Neural progenitor cell (in vitro differentiated cells): ENCODE measurements around the gene TSHZ2. TPM values are rescaled to one million over a fixed set of nuclear protein-coding genes. Genes with fewer than 3 reads are reported as not detected.

Experiments
- DNase-seq: peaks from one replicate; pipeline ENCODE4 v3.0.0-alpha.2; 2016; ENCODE audit warnings: low spot score
- H2AFZ ChIP-seq: fragments of 200-600 bp; sonication (generic); replicated peaks from 2 replicates; pipeline ENCODE4 v1.6.1; 2016; ENCODE audit warnings: antibody characterized with exemption
- H3F3A ChIP-seq: fragments of 200-600 bp; sonication (generic); 2 replicates; pipeline ENCODE4 v1.6.1; 2016; ENCODE audit warnings: antibody characterized with exemption, low read depth
- H3K27ac ChIP-seq: fragments of 200-600 bp; sonication (generic); 2 replicates; pipeline ENCODE4 v1.5.1; 2016; ENCODE audit warnings: mild to moderate bottlenecking
- H3K27me3 ChIP-seq: fragments of 200-600 bp; sonication (generic); 2 replicates; pipeline ENCODE4 v1.6.1; 2016; ENCODE audit warnings: mild to moderate bottlenecking, moderate library complexity
- H3K36me3 ChIP-seq: fragments of 200-600 bp; sonication (generic); 2 replicates; pipeline ENCODE4 v1.5.1; 2016
- H3K4me1 ChIP-seq: fragments of 200-600 bp; sonication (generic); 2 replicates; pipeline ENCODE4 v1.6.1; 2016; ENCODE audit warnings: mixed run types
- H3K4me2 ChIP-seq: fragments of 200-600 bp; sonication (generic); 2 replicates; pipeline ENCODE4 v1.6.1; 2016
- H3K4me3 ChIP-seq: fragments of 200-600 bp; sonication (generic); 2 replicates; pipeline ENCODE4 v1.5.1; 2016
- H3K79me2 ChIP-seq: fragments of 200-600 bp; sonication (generic); 2 replicates; pipeline ENCODE4 v1.6.1; 2016; ENCODE audit warnings: low read depth
- H3K9ac ChIP-seq: fragments of 200-600 bp; sonication (generic); 2 replicates; pipeline ENCODE4 v1.6.1; 2016
- H3K9me3 ChIP-seq: fragments of 200-600 bp; sonication (generic); 2 replicates; pipeline ENCODE4 v1.5.1; 2016; ENCODE audit warnings: low read depth
- H4K20me1 ChIP-seq: fragments of 200-600 bp; sonication (generic); 2 replicates; pipeline ENCODE4 v1.6.1; 2016; ENCODE audit warnings: low read depth
- H3K27ac Mint-ChIP-seq: 3 replicates; pipeline ENCODE4 v1.8.0; 2021; ENCODE audit warnings: mixed read lengths
- H3K27me3 Mint-ChIP-seq: 2 replicates; pipeline ENCODE4 v1.8.0; 2022; ENCODE audit warnings: low read depth, mild to moderate bottlenecking, inconsistent platforms, moderate library complexity, mixed read lengths; ENCODE audit not compliant: insufficient read depth
- H3K36me3 Mint-ChIP-seq: 3 replicates; pipeline ENCODE4 v1.8.0; 2021; ENCODE audit warnings: mixed read lengths
- H3K4me1 Mint-ChIP-seq: 3 replicates; pipeline ENCODE4 v1.8.0; 2021; ENCODE audit warnings: mixed read lengths
- H3K4me3 Mint-ChIP-seq: 3 replicates; pipeline ENCODE4 v1.8.0; 2021; ENCODE audit warnings: mild to moderate bottlenecking, moderate library complexity, mixed read lengths
- H3K9me3 Mint-ChIP-seq: 3 replicates; pipeline ENCODE4 v1.8.0; 2020; ENCODE audit warnings: mixed read lengths
- CTCF ChIP-seq: fragments of 200-600 bp; sonication (generic); IDR thresholded peaks from 2 replicates; pipeline ENCODE4 v1.5.1; 2017; ENCODE audit warnings: antibody characterized with exemption, mild to moderate bottlenecking
- EZH2 ChIP-seq: fragments of 200-600 bp; sonication (generic); IDR thresholded peaks from 2 replicates; pipeline ENCODE4 v1.6.1; 2017; ENCODE audit warnings: antibody characterized with exemption, mild to moderate bottlenecking, moderate library complexity
- EZH2phosphoT487 ChIP-seq: fragments of 200-600 bp; sonication (generic); IDR thresholded peaks from 2 replicates; pipeline ENCODE4 v1.6.1; 2017; ENCODE audit warnings: antibody characterized with exemption
- total RNA-seq: library from RNA; depleted of rRNA; stranded (reverse); fragments of >200 nt; gene quantifications from 2 replicates; pipeline ENCODE4 v1.2.3, GENCODE V29; 2015; ENCODE audit warnings: low replicate concordance

Gene TSHZ2
- total RNA-seq, 1 donor from 2014 or later, result 1.8 TPM

DNA sequence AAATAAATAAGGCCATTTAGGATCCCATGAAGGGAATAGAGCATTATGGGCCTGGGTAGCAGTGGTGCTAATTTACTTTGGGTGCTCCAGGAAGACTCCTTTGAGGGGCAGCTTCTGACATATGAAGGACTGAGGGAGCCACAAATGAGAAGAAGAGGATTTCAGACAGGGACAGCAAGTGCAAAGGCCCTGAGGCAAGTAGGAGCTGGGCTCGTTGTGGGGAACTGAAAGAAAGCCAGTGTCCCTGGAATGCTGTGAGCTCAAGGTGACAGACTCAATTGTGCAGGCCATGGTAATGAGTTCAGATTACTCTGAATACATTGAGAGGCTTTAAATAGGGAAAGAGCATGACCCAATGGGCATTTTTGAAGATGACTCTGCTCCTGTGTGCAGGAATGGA is 307.6 kb downstream of the TSHZ2 start:
- no peaks in the 10 kb centered on the region for H4K20me1 ChIP-seq
- peaks cover 38% of the 10 kb centered on the region for H3K4me1 Mint-ChIP-seq
- no peaks in the 10 kb centered on the region for H3K9me3 ChIP-seq
- no peak overlapping the region for H3K9ac ChIP-seq
- H3K36me3 ChIP-seq, result no peaks in the 10 kb centered on the region
- no peak for TF ChIP-seq EZH2
- no peak for TF ChIP-seq CTCF
- no peak for TF ChIP-seq EZH2phosphoT487
- no peak overlapping the region for H3K27ac ChIP-seq
- no peak for DNase-seq
- H3K36me3 Mint-ChIP-seq, result no peaks in the 10 kb centered on the region
- no peaks in the 10 kb centered on the region for H3K79me2 ChIP-seq
- no peak overlapping the region for H3K4me2 ChIP-seq
- no peak overlapping the region for H3K4me3 ChIP-seq
- H3K4me3 Mint-ChIP-seq, result no peak overlapping the region
- no peaks in the 10 kb centered on the region for H3K9me3 Mint-ChIP-seq
- H3K27ac Mint-ChIP-seq, result no peak overlapping the region
- H2AFZ ChIP-seq, result no peak overlapping the region
- no peaks in the 10 kb centered on the region for H3K27me3 ChIP-seq
- peaks cover 10% of the 10 kb centered on the region for H3F3A ChIP-seq
- H3K4me1 ChIP-seq, result peaks cover 11% of the 10 kb centered on the region
- H3K27me3 Mint-ChIP-seq, result no peaks in the 10 kb centered on the region

DNA sequence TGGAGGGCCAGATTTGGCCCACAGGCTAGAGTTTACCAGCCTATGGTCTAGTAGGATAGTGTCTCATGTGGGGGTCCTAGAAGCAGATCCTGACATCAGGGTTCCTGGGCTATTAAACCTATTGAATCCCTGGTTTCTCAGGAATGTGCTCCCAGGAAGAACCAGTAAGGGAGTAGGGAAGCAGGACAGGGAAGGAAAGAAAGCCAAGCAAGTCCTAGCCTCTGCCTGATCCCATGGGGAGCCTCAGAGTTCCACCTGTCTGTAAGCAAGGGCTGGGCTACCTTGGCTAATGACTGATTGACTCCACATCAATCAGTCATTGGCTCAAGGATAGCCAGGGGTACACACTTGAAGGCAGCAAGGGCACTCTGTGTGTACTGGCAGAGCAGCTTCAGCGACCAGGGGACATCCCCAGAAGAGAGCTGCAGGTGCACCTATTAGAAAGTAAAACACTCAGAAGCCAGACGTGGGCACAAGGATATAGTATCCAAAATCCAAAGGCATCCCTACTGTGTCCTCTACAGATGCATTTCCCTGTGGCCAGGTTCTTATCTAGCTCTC is 309.5 kb downstream of the TSHZ2 start:
- Mint-ChIP-seq H3K36me3 (no peaks in the 10 kb centered on the region), H3K27ac (no peak overlapping the region), H3K4me1 (peaks cover 40% of the 10 kb centered on the region), H3K4me3 (no peak overlapping the region), H3K9me3 (no peaks in the 10 kb centered on the region), H3K27me3 (peaks cover 2% of the 10 kb centered on the region)
- DNase-seq, result no peak
- peaks cover 11% of the 10 kb centered on the region for H3K4me1 ChIP-seq
- H3K79me2 ChIP-seq, result no peaks in the 10 kb centered on the region
- H2AFZ ChIP-seq, result no peak overlapping the region
- H3K27me3 ChIP-seq, result no peaks in the 10 kb centered on the region
- peak overlapping the region; percentile 44 for H3K4me2 ChIP-seq
- no peak overlapping the region for H3K4me3 ChIP-seq
- peaks cover 10% of the 10 kb centered on the region for H3F3A ChIP-seq
- H3K36me3 ChIP-seq, result no peaks in the 10 kb centered on the region
- H3K27ac ChIP-seq, result no peak overlapping the region
- H3K9ac ChIP-seq, result no peak overlapping the region
- TF ChIP-seq EZH2phosphoT487, result no peak
- no peak for TF ChIP-seq CTCF
- no peak for TF ChIP-seq EZH2
- H4K20me1 ChIP-seq, result no peaks in the 10 kb centered on the region
- no peaks in the 10 kb centered on the region for H3K9me3 ChIP-seq

- peaks cover 11% of the 10 kb centered on the region for H3K4me1 ChIP-seq
- Mint-ChIP-seq H3K4me3 (no peak overlapping the region), H3K4me1 (peaks cover 40% of the 10 kb centered on the region), H3K27ac (no peak overlapping the region), H3K36me3 (no peaks in the 10 kb centered on the region), H3K27me3 (peaks cover 2% of the 10 kb centered on the region), H3K9me3 (no peaks in the 10 kb centered on the region)
- H3K9me3 ChIP-seq, result no peaks in the 10 kb centered on the region
- peaks cover 10% of the 10 kb centered on the region for H3F3A ChIP-seq
- H2AFZ ChIP-seq, result no peak overlapping the region
- H3K9ac ChIP-seq, result no peak overlapping the region
- H3K36me3 ChIP-seq, result no peaks in the 10 kb centered on the region
- no peaks in the 10 kb centered on the region for H3K79me2 ChIP-seq
- H3K4me3 ChIP-seq, result no peak overlapping the region
- peak overlapping the region; percentile 44 for H3K4me2 ChIP-seq
- TF ChIP-seq EZH2, result no peak
- no peak for TF ChIP-seq EZH2phosphoT487
- TF ChIP-seq CTCF, result no peak
- no peaks in the 10 kb centered on the region for H3K27me3 ChIP-seq
- peak; percentile 24 for DNase-seq
- H3K27ac ChIP-seq, result no peak overlapping the region
- no peaks in the 10 kb centered on the region for H4K20me1 ChIP-seq
Observed at GRCh38 chr20:53282217-53282955, 310.2 kb downstream of the TSHZ2 start.
